PC-9 (cell line): Measurements from ENCODE around the gene KIF26B. TPM values are rescaled to one million over a fixed set of nuclear protein-coding genes. Genes with fewer than 3 reads are reported as not detected.

Experiments
- BruUV-seq: library from RNA; stranded (reverse); fragments of 400-500 nt; replicated peaks from 2 replicates; lab custom pipeline; 2021; lab: Mats Ljungman, UMichigan
- CTCF ChIA-PET: fragments of 300-600 bp; sonication (Branson Sonifier 250); formaldehyde crosslinking; loops from one replicate; lab custom pipeline; 2022; ENCODE audit warnings: antibody characterized with exemption; lab: Charles Lee
- POLR2A ChIA-PET: fragments of 300-600 bp; sonication (Branson Sonifier 250); formaldehyde crosslinking; loops from one replicate; lab custom pipeline; 2022; ENCODE audit warnings: antibody characterized with exemption; ENCODE audit not compliant: unreplicated experiment; lab: Charles Lee
- DNase-seq, 2 experiments: peaks; one replicate each; pipeline versions ENCODE4 v3.0.0 to v3.0.0-alpha.2; 2015 to 2022; ENCODE audit warnings: mixed read lengths in 1 of 2
- H2AFZ ChIP-seq: fragments of 200-600 bp; sonication (generic); 2 replicates; pipeline ENCODE4 v1.8.1; 2017; ENCODE audit warnings: antibody characterized with exemption
- H3F3A ChIP-seq: fragments of 200-600 bp; sonication (generic); 2 replicates; pipeline ENCODE4 v1.8.1; 2017; ENCODE audit warnings: antibody characterized with exemption, mild to moderate bottlenecking, low read depth; ENCODE audit not compliant: insufficient read depth
- H3K27ac ChIP-seq: fragments of 200-600 bp; sonication (generic); 2 replicates; pipeline ENCODE4 v1.6.1; 2016; ENCODE audit warnings: mixed run types
- H3K27me3 ChIP-seq: fragments of 200-600 bp; sonication (generic); 2 replicates; pipeline ENCODE4 v1.6.1; 2016; ENCODE audit warnings: low read depth, mixed run types; ENCODE audit not compliant: insufficient read depth
- H3K36me3 ChIP-seq: fragments of 200-600 bp; sonication (generic); 2 replicates; pipeline ENCODE4 v1.6.1; 2016; ENCODE audit warnings: low read depth, mixed run types
- H3K4me1 ChIP-seq: fragments of 200-600 bp; sonication (generic); replicated peaks from 2 replicates; pipeline ENCODE4 v1.6.1; 2016; ENCODE audit warnings: mixed run types; ENCODE audit not compliant: insufficient read depth
- H3K4me2 ChIP-seq: fragments of 200-600 bp; sonication (generic); 2 replicates; pipeline ENCODE4 v1.6.1; 2017; ENCODE audit warnings: mixed run types
- H3K4me3 ChIP-seq: fragments of 200-600 bp; sonication (generic); 2 replicates; pipeline ENCODE4 v1.6.1; 2016; ENCODE audit warnings: mixed run types
- H3K79me2 ChIP-seq: fragments of 200-600 bp; sonication (generic); 2 replicates; pipeline ENCODE4 v1.6.1; 2017; ENCODE audit warnings: low read depth, mixed run types
- H3K9me2 ChIP-seq: fragments of 200-600 bp; sonication (generic); 2 replicates; pipeline ENCODE4 v1.8.1; 2017; ENCODE audit warnings: mild to moderate bottlenecking; ENCODE audit not compliant: insufficient read depth
- H3K9me3 ChIP-seq: fragments of 200-600 bp; sonication (generic); 2 replicates; pipeline ENCODE4 v1.8.1; 2016; ENCODE audit warnings: low read depth; ENCODE audit not compliant: insufficient read depth
- H4K20me1 ChIP-seq: fragments of 200-600 bp; sonication (generic); 2 replicates; pipeline ENCODE4 v1.8.1; 2017; ENCODE audit not compliant: insufficient read depth
- CTCF ChIP-seq: fragments of 200-600 bp; sonication (generic); conservative IDR thresholded peaks from 2 replicates; pipeline ENCODE4 v1.6.1; 2017; ENCODE audit warnings: mixed run types, antibody characterized with exemption, mild to moderate bottlenecking, moderate library complexity
- EZH2 ChIP-seq: fragments of 200-600 bp; sonication (generic); IDR thresholded peaks from 2 replicates; pipeline ENCODE4 v1.8.0; 2017; ENCODE audit warnings: antibody characterized with exemption, low read depth
- intact Hi-C: fragments of 100-400 bp; cut with micrococcal nuclease; formaldehyde crosslinking; loops from one replicate; pipeline ENCODE4 v1.10.0; 2022; ENCODE audit not compliant: unreplicated experiment
- total RNA-seq: library from RNA; stranded (reverse); gene quantifications from 2 replicates; pipeline ENCODE4 v1.2.3, GENCODE V29; 2021

The KIF26B gene
- total RNA-seq, 1 experiment from 2014 or later, result 0.11 TPM

- intact Hi-C loops, result no loop called here
Observed at GRCh38 chr1:245469734-245470133, 314.9 kb downstream of the KIF26B start.

GRCh38 chr1:245475126-245475525 is 320.3 kb downstream of the KIF26B start:
- CTCF ChIA-PET, result no interaction called here

More at GRCh38 chr1:245469734-245470133, 314.9 kb downstream of the KIF26B start:
- POLR2A ChIA-PET, result no interaction called here
- CTCF ChIA-PET, result no interaction called here
- Histone ChIP-seq H3K27me3 (peaks cover 69% of the 10 kb centered on the region), H3K79me2 (no peaks in the 10 kb centered on the region), H3K9me3 (no peaks in the 10 kb centered on the region), H3K9me2 (no peaks in the 10 kb centered on the region), H3K36me3 (no peaks in the 10 kb centered on the region), H3K4me2 (no peak overlapping the region), H4K20me1 (no peaks in the 10 kb centered on the region), H2AFZ (no peak overlapping the region), H3K4me3 (no peak overlapping the region), H3F3A (no peaks in the 10 kb centered on the region), H3K4me1 (no peaks in the 10 kb centered on the region), H3K27ac (no peak overlapping the region)
- no peak for DNase-seq
- TF ChIP-seq CTCF (no peak), EZH2 (no peak)
- no TSS peak for BruUV-seq

GRCh38 chr1:245475961-245476516 is 321.3 kb downstream of the KIF26B start:
- no peaks in the 10 kb centered on the region for H3K79me2 ChIP-seq
- H3K27ac ChIP-seq, result no peak overlapping the region
- intact Hi-C loops, result no loop called here
- no peaks in the 10 kb centered on the region for H3K36me3 ChIP-seq
- no peaks in the 10 kb centered on the region for H3K4me1 ChIP-seq
- H4K20me1 ChIP-seq, result no peaks in the 10 kb centered on the region
- H3K4me3 ChIP-seq, result no peak overlapping the region
- no peaks in the 10 kb centered on the region for H3K9me3 ChIP-seq
- no peak overlapping the region for H2AFZ ChIP-seq
- H3K4me2 ChIP-seq, result no peak overlapping the region
- no peak for TF ChIP-seq EZH2
- TF ChIP-seq CTCF, result no peak
- H3F3A ChIP-seq, result no peaks in the 10 kb centered on the region
- ChIA-PET CTCF (no interaction called here), POLR2A (interaction anchor here (0.6 kb wide), 1 partner anchor 406 kb away, joined by 3 read pairs; no protein-coding TSS in a partner anchor)
- DNase-seq, result no peak
- BruUV-seq, result no TSS peak
- H3K27me3 ChIP-seq, result peaks cover 74% of the 10 kb centered on the region
- no peaks in the 10 kb centered on the region for H3K9me2 ChIP-seq

More at GRCh38 chr1:245475126-245475525, 320.3 kb downstream of the KIF26B start:
- Histone ChIP-seq H3K27me3 (peaks cover 72% of the 10 kb centered on the region), H3K27ac (no peak overlapping the region), H3K4me1 (no peaks in the 10 kb centered on the region), H3K4me3 (no peak overlapping the region), H2AFZ (no peak overlapping the region), H3K79me2 (no peaks in the 10 kb centered on the region), H3K4me2 (no peak overlapping the region), H3K9me3 (no peaks in the 10 kb centered on the region), H3F3A (no peaks in the 10 kb centered on the region), H3K9me2 (no peaks in the 10 kb centered on the region), H3K36me3 (no peaks in the 10 kb centered on the region), H4K20me1 (no peaks in the 10 kb centered on the region)
- TF ChIP-seq EZH2 (no peak), CTCF (no peak)
- BruUV-seq, result no TSS peak
- POLR2A ChIA-PET, result no interaction called here
- no peak for DNase-seq
- intact Hi-C loops, result no loop called here
